COLO829 (cell line): Measurements from ENCODE around the gene SAXO1.
"Not testable (repeated sequence)": the region's sequence is repeated elsewhere in the genome, so short reads cannot be mapped to it uniquely, and the experiment has no call there.

Source experiments
- DNase-seq: peaks from one replicate; pipeline ENCODE4 v3.0.0; 2012; ENCODE audit warnings: low spot score

The SAXO1 gene

DNA sequence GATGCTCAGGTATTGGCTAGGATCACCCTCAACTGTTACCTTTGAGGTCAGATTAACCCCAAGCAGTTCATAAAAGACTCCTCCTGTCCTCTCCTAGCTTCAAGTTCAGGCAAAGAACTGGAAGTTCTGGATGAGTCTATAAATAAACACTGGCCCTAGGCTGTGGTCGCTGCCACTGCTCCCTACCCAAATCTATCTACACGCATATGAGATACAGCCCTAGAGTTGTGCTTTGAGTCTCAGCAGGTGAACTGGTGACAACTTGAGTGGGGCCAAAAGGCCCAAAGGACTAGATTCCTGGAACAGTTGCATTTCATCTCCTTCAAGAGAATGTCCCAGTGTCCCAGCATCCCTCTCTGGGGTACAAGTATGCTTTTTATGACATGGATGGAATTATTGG, 62.6 kb downstream of the SAXO1 start:
- DNase-seq: no peak

DNA sequence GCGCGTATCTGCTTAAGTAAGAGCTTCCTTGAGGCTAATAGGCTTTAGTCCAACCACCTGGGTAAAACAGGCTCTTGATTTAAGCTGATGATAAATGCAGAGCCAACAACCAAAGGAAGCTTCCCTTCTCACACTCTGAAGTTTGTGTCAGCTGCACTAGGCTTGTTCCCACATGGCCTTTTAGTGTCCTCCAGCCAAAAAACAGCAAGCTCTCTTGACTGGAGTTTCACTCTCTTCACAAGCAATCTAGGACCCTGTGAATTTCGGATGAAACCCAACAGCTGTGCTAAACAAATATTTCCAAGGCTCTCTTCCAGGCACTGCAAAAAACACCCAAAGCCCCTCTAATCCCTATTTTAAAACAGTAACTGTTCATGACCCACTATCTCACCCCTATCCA, 63.9 kb downstream of the SAXO1 start:
- no peak for DNase-seq

DNA sequence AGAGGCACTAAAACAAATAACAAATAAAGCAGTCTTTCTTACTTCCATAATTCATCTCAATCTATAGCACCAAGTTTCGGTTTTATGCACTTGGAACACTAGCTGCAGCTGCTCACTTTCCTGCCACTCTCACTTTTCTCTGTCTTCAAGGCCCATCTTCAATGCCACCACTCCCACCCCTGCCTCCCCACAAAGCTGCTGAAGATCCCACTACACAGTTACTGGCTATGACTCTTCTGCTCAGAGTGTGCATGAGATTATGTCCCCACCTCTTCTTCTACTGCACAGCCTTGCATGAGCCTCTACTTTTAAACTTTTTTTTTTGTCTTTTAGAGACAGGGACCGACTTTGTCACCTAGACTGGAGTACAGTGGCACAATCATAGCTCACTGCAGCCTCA, 77.4 kb downstream of the SAXO1 start:
- no peak for DNase-seq

DNA sequence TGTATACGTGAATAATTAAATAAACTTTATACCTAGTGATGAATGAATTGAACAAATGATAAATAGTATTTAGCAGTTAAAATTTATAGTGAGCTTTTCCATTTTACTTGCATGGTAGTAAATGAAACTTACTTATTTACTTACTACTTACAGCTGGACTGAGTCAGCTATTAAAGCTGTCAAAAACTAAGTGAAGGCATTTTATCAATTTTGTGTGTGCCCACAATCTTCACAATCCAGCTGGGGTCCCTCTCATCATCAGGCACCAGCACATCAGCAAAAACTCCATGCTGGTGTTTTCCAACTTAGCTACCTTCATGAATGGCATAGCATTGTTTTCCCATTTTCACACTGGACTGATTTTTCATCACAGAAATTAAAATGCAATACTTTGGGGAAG, 81.1 kb downstream of the SAXO1 start:
- no peak for DNase-seq

DNA sequence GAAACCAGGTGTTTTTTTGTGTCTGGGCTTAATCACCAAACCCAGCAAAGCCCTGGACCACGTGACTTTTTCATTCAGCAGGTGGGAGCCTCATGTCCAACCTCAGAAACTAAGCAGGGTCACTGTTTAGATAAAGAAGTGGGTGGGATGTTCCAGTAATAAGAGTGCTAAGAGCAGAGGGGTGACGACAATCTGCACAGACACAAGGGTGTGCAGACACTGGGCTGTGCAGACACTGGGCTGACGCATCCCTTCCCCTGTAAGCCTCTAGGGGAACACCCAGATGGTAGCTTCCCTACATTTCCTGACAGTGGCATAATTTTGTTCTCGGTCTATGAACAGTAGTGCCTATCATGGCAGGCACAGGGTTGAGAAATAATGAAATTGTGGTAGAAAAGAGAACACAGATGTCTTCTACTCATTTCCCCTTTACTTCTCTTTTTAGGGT, 85.1 kb downstream of the SAXO1 start:
- no peak for DNase-seq

DNA sequence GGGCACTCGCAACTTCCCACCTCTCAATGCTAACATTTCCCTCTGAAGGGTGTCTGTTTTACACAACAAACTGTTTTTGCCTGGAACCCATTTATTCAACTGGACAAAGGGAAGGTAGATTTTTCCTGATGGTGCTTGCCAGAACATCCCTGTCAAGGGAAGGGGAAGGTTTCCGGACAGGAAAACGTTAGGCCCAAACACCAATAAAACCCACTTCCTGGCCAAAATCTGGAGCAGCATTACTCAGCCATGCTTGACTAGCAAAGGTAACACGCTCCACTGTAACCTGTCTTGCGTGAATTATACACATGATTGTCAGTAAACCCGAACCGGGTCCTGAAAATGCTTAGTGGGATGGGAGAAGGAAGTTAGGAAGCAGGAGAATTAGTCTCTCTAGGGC, 90.2 kb downstream of the SAXO1 start:
- no peak for DNase-seq

DNA sequence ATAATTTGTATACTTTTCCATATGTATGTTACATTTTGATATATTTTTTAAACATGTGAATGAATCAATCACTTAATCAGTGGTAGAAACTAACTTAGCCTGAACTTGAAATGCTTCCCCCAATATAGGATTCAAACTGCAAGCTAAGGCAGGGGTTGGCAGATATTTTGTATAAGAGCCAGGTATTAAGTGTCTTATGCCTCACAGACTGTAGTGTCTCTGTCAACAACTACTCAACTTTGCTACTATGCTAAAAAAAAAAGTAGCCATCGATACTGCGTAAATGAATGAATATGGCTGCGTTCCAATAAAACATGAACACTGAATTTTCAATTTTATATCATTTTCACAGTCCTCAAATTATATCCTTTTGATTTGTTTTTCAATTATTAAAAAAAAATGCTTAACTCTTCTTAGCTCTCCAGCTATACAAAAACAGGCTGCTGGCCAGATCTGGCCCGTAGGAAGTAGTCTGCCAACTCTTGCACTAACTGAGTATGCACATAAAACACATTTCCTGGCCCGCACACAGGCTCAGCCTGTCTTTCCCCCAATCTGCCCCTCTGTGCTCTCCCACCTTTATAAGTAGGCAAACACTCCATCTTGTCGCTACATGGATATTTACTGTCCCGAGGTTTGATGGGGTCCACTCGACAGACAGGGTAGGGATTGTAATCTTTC, 91.8 kb downstream of the SAXO1 start:
- DNase-seq: no peak

DNA sequence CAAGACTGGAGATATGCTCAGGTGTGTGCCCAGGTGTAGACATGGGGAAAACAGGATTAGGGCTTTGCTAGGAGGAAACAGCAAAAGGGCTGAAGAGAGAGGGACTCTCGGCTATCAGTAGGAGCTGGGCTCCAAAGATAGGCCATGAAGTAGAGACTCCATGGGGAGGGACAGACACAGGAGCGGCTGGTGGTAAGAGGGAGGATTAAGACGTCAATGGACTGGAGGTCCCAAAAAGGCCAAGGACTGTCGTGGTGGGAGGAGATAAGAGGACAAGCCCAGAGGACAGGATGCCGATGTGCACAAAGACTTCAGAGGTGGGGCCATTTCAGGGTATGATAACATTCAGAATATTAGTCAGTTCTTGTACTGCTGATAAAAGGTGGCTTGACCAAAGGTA, 93.1 kb downstream of the SAXO1 start:
- DNase-seq: no peak

DNA sequence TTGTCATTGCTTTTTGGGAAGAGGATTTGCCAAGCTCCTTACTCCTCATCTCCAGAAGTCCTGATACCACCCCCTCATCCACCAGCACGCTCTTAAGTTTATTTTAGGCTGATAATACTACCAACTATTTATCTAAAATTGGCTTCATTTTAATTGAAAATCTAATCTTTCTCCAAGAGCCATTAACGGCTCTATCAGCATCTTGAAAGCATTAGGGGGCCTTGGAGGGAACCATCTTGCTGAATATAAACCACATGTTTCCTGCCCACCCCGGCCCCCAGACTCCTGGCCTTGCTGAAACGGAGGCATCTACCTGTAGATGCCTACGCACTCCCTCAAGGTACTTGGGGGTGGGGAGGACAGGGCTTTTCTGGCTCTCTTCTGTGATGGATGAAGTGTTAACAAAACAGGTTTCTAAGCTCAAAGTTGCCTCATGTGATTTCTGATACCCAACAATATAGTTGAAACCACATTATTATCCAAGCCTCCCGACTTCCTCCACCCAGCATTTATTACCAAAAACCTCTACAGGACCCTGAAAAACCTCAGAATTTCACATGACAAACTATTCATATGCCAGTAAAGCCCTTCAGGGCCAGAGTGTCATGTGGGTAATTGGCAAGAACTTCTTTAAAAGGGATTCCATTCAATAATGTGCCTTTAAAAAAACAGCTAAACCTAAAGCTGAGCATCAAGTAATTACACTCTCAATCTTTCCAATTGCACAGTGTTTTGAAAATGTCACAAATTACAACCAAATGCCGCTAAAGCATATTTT, 96.7 kb downstream of the SAXO1 start:
- no peak for DNase-seq

DNA sequence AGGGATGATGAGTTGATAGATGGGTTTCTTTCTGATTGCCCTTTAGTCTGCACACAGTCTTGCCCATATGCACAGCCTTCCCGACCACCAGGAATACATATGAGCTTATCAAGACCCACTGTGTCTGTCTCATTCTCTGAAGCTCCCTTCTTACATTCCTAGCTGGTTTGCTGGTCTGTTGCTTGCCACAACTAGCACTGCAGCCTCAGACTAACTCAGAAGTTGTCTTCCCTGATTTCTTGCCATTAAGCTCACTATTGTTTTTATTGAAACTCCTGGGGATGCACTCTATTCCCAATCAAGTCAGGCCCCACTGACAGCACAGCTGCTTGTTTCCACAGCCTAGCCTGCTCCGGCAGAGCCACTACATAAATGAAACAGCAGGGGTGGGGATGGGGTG, 97.5 kb downstream of the SAXO1 start:
- DNase-seq: no peak

DNA sequence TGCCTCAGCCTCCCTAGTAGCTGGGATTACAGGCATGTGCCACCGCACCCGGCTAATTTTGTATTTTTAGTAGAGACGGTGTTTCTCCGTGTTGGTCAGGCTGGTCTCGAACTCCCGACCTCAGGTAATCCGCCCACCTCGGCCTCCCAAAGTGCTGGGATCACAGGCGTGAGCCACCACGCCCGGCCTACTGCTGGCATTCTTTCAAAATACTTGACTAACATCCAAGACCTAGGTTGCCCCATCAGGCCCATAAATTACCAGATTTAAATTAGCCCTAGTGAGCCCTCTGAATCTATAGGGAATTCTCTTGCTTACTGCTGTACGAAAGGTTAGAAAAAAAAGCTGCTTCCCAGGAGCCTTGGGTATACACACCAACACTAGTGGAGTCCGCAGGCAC, 102.4 kb downstream of the SAXO1 start:
- DNase-seq: not testable (repeated sequence)

DNA sequence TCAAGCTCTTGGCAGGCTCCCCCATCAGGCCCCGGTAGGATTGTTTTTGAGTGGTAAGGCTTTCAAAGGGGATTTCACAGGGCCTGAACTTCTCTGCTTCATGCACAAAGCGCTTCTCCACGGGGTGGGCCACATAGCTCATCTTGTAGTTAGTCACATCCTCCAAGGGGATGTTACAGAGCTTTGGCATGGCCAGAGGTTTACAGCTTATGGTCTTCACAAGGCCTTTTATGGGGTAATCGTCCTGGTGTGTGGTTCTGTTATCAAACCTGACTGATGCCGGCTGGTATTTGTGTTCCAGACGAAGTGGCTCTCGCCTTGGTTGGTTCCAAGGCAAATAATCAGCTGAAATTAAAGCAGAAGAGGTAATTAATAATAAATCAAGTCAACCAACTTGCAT, 104.3 kb downstream of the SAXO1 start:
- DNase-seq: no peak

DNA sequence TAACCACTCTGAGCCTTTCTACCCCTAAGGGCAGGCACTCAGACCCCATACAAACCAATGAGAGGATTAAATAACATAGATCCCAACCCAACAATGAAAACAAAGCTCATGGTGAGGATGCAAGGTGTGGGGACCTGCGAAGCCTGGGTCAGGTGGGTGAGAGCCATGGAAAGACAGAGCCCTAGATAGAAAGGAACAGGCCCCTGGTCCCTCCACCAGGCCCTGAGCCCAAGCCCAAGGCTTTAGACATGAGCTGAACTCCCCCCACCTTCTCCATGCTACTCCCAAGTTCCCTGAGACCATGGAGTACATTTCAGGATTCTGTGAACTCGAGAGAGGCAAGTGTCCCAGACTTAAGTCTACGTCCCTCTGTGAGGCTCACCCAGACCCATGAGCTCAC, 106.5 kb downstream of the SAXO1 start:
- DNase-seq: no peak

DNA sequence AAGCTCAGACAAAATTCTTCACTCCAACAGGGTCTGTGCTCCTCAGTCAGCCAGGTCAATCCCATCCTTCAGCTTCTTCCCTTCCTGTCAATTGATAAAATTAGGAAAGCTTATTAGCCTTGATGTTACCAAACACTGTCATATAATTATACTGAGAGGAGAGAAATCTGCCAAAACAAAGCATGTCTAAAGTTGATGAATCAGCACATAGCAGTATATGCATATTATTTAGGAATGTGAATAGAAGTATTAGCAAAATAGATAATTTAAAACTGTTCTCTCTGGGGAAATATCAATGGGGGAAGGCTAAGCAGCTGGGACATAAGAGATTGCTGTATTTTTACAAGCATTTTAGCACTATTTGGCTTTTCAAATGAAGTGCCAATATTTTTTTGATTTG, 107.1 kb downstream of the SAXO1 start:
- no peak for DNase-seq

DNA sequence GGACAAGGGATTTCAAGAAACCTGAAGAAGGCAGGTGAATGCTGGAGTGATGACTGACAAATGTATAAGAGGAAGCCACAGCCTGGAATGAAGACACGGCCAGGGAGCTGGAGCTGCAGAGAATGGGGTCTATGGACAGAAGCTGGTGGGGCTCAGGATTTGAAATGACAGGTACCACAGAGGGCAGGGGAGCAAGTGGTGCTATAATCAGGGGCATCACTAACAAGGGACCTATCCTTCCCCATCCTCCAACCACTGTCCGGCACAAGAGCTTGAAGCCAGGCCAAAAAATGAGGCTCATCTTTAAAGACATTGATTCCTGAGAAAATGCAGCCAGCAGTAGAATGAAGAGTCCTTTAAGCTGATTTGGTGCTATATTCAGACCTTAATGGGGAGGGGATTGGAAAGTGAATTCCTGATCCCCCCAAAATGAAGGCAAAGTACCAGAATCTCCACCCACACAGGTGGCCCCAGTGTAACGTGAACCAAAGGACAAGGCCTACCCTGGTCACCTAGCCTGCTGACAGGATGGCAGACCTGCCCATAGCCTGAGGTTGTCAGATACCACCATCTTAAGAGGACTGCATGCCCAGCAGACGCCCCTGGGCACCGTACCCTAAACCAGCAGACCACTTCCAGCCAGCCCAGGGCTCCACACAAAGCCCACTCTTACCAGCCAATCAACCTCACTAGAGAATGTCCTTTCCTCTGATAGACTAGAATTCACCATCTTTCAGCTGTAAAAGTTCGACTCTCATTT, 109.2 kb downstream of the SAXO1 start:
- no peak for DNase-seq

DNA sequence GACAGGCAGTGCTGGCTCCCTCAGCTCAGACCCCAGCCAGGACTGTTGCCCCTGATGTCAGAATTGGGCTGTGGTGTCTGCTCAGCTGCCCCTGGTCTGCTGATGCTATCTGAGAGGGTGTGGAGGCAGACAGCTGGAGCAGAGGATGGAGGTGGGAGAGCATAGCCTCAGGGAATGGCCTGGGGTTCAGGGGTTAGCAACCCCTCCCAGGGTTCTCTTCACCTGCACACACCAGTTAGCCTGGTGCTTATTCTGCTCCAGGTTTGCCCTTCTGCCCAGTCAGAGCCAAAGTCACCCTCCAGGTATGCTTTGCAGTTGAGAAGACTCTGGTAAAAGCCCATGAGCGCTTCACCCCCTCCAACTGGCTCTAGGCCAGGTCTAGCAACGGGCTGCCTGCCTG, 109.8 kb downstream of the SAXO1 start:
- no peak for DNase-seq

DNA sequence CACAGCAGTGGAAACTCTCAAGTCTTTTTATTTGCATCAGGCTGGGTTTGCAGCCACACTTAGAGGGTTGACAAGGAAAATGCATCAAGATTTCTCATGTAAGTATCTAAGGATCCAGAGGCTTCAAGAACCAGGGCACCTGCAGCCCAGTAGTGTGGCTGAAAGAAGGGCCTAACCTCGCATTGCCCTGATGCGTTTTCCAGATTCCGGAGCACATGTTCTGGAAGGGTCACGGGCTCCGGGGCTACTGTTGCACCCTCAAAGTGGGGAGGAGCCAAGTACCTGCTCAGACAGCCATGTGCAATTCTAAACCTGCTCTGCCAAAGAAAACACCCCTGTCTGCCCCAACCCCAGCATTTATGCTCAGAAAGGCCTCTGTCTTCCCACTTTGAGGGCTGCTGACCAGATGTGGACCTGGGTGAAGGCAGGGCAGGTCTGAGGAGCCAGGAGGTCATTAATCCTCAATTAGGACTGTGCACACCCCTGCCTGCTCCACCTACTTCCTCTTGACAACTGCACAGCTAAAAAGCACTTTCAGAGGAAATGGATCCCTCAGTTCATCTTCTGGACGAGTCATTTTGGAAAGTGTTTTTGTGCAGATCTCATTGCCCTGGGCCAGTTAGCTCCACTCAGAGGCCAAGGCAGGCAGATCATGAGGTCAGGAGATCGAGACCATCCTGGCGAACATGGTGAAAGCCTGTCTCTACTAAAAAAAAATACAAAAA, 110.7 kb downstream of the SAXO1 start:
- no peak for DNase-seq

DNA sequence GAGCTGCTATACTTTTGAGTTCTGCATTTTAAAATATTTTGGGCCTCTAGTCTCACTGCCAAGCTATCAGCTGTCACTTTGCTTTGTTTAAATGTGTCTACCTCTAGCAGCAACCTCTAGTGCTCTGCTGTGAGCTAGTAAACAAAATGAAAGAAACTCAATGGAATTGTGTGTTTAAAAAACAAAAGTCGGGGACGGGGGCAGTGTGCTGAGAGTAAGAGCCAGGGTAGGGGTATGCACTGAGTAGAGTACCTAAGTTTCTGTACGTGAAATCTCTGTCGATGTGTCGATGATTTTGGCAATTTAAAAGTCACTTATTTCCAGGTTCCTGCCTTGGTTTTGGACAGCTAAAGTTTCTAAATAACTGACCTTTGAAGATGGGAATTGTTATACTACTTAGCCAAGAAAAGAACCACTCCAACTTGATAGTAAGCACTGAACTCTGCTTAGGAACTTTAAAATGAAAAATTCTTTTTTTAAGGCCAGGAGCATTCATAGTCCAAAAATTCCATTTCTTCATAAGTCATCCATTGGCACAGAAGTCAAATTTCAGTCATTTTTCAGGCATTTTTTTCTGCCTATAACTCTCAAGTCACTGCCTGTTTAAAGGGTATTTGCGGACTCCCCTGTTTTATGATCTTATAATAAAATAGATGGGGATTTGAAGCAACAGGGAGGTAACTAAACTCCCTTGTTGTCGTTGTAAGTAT, 111.5 kb downstream of the SAXO1 start:
- DNase-seq: no peak

DNA sequence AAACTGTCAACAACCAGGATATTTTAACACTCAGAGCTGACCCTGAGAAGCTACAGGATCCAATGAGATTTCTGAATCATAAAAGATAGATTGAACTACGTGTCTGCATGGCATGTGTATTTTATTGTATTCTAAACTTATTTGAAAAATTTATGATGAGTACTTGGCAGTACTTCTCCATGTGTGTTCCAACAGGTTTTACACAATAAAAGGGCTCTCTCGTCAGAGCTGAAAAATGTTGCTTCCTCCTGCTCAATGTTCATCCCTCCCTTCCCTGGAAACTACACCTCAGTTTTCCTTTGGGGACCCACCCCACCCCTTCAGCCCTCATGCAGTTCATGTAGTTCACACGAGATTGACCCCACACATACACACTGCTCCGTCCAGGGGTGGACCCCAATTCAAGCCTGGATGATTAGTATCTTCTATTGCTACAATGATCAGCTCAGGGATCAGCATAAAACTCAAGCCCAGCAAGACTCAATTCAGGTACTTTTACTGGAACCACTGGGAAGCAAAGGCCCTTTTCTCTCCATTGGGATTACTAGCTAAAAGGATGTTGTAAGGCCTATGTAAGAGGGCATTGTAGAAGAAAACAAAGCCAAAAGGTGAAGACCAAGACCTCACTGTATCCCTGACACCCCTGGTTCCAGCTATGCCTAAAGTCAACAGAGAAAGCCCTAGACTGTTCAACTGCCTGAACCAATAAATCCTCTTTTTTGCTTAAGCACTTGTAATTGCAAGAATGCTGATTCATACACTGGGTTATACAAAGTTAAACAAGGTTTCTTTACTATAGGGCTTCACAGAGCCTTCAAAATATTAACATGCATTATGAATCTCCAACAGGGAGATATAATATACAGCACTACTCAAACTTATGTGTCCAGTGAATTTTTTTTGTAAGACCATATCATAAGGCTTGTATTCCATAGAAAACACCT, 112.6 kb downstream of the SAXO1 start:
- DNase-seq: no peak

DNA sequence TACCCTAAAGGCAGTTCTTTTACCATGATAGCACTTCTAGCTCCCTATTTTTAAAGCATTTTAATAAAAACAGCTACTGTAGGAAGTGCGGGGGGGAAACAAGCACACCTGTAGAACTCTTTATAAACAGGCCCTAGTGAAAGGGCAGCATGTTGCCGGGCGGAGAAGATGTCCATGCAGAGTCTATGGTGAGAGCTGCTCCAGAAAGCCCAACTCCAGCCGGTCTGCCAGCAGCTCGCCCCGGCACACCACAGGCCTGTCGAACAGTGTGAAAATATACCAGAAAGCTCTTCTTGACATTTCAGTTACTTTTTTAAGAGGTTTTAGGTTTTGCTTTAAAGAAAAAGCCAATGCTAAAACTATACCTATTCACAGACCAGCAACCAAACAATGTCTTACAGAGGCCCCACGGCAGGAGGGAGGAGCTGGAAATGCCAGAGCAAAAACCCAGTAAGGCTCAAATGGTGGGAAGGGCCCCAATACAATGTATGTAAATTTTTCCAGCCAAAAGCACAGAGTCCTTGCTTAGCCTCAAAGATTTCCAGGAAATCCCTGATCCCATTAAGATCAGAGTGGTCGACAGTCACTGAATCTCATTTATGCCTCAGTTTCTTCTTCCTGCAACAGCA, 121.2 kb downstream of the SAXO1 start:
- DNase-seq: no peak
